ENCODE results near the gene TFAM.
"Not testable (repeated sequence)": the region's sequence is repeated elsewhere in the genome, so short reads cannot be mapped to it uniquely, and the experiment has no call there.

The TFAM gene

GRCh38 chr10:58373442-58373827 lies 11.8 kb upstream of the TFAM start:
- no peak for DNase-seq

- no peak for DNase-seq
Measured at GRCh38 chr10:58382489-58382995, 2.7 kb upstream of the TFAM start.

GRCh38 chr10:58384095-58384494 lies 1.1 kb upstream of the TFAM start:
- no peak for DNase-seq

GRCh38 chr10:58384544-58384998 lies 639 bp upstream of the TFAM start:
- DNase-seq = no peak

GRCh38 chr10:58385784-58386112 lies 538 bp downstream of the TFAM start:
- no peak for DNase-seq

GRCh38 chr10:58389024-58389423 lies 3.8 kb downstream of the TFAM start:
- DNase-seq = no peak

GRCh38 chr10:58393317-58393716 lies 8.1 kb downstream of the TFAM start:
- DNase-seq = no peak

- no peak for DNase-seq
Measured at GRCh38 chr10:58394471-58394870, 9.3 kb downstream of the TFAM start.

- no peak for DNase-seq
Measured at GRCh38 chr10:58396057-58396456, 10.8 kb downstream of the TFAM start.

GRCh38 chr10:58397830-58398229 lies 12.6 kb downstream of the TFAM start:
- no peak for DNase-seq

GRCh38 chr10:58399410-58399809 lies 14.2 kb downstream of the TFAM start:
- DNase-seq = no peak

GRCh38 chr10:58400609-58401008 lies 15.4 kb downstream of the TFAM start:
- DNase-seq = no peak

- no peak for DNase-seq
Measured at GRCh38 chr10:58404001-58404400, 18.8 kb downstream of the TFAM start.

- no peak for DNase-seq
Measured at GRCh38 chr10:58409956-58410610, 24.9 kb downstream of the TFAM start.

GRCh38 chr10:58412502-58412961 lies 27.3 kb downstream of the TFAM start:
- DNase-seq = peak; percentile 26

- DNase-seq = no peak
Measured at GRCh38 chr10:58414270-58415041, 29.2 kb downstream of the TFAM start.

- DNase-seq = no peak
Measured at GRCh38 chr10:58415757-58416156, 30.5 kb downstream of the TFAM start.

GRCh38 chr10:58417902-58418301 lies 32.7 kb downstream of the TFAM start:
- DNase-seq = not testable (repeated sequence)

- DNase-seq = no peak
Measured at GRCh38 chr10:58424176-58424575, 39.0 kb downstream of the TFAM start.

GRCh38 chr10:58428436-58428835 lies 43.2 kb downstream of the TFAM start:
- not testable (repeated sequence) for DNase-seq

- DNase-seq = no peak
Measured at GRCh38 chr10:58431903-58432302, 46.7 kb downstream of the TFAM start.

GRCh38 chr10:58433066-58433465 lies 47.9 kb downstream of the TFAM start:
- DNase-seq = no peak

GRCh38 chr10:58433571-58433970 lies 48.4 kb downstream of the TFAM start:
- no peak for DNase-seq

GRCh38 chr10:58435297-58435985 lies 50.2 kb downstream of the TFAM start:
- peak; percentile 41 for DNase-seq

Data from GOT3 (cell line).